AG04449 (cell line): ENCODE data around the gene ETHE1.

Source experiments
- CTCF ChIA-PET: fragments of 350-600 bp; formaldehyde crosslinking; extraction: SDS; loops from one replicate; lab custom pipeline; 2021; ENCODE audit warnings: antibody characterized with exemption; lab: Yijun Ruan, JAX
- POLR2A ChIA-PET: fragments of 400-600, 350-600 bp; formaldehyde crosslinking; extraction: SDS; loops from one replicate; lab custom pipeline; 2020; ENCODE audit warnings: antibody characterized with exemption, inconsistent platforms; lab: Yijun Ruan, JAX
- DNase-seq: peaks from one replicate; pipeline ENCODE4 v3.0.0-alpha.2; 2010; ENCODE audit warnings: low read depth, low spot score
- H3K4me3 ChIP-seq: 2 replicates; pipeline ENCODE4 v1.5.1; 2011; ENCODE audit warnings: low read depth, mild to moderate bottlenecking, control low read depth, low read length
- TF ChIP-seq, protein P1 (sequence below): IDR thresholded peaks from one replicate; pipeline ENCODE4 v1.5.1; 2011; ENCODE audit warnings: mild to moderate bottlenecking, moderate library complexity, low read length, control low read depth, inconsistent platforms; ENCODE audit not compliant: insufficient read depth; ENCODE audit errors: missing control alignments

The ETHE1 gene

DNA sequence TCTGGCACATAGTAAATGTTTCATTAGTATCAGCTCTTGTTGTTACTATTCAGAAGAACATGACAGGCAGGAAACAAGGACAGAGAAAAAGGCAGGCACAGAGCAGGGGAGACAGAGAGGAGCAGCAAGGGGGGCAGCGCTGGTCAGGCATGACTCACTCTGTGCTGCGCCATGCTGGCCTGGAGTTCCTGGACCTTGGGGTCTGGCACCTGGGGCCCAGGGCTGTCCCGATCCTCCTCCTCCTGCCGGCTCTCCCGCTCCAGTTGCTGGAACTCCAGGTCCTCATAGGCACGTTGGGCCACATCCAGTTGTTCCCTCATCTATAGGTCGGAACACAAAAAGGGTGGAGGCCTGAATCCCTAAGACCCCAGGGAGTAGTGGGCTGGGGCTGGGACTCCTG lies 30.0 kb downstream of the ETHE1 start:
- no peak overlapping the region for H3K4me3 ChIP-seq
- CTCF ChIA-PET, result interaction anchor here (0.8 to 2.9 kb wide), 4 partner anchors 21 to 50 kb away, joined by 3 to 15 read pairs (median 9); no protein-coding TSS in a partner anchor
- TF ChIP-seq, protein P1, sequence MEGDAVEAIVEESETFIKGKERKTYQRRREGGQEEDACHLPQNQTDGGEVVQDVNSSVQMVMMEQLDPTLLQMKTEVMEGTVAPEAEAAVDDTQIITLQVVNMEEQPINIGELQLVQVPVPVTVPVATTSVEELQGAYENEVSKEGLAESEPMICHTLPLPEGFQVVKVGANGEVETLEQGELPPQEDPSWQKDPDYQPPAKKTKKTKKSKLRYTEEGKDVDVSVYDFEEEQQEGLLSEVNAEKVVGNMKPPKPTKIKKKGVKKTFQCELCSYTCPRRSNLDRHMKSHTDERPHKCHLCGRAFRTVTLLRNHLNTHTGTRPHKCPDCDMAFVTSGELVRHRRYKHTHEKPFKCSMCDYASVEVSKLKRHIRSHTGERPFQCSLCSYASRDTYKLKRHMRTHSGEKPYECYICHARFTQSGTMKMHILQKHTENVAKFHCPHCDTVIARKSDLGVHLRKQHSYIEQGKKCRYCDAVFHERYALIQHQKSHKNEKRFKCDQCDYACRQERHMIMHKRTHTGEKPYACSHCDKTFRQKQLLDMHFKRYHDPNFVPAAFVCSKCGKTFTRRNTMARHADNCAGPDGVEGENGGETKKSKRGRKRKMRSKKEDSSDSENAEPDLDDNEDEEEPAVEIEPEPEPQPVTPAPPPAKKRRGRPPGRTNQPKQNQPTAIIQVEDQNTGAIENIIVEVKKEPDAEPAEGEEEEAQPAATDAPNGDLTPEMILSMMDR, result no peak
- DNase-seq, result no peak
- POLR2A ChIA-PET, result no interaction called here

DNA sequence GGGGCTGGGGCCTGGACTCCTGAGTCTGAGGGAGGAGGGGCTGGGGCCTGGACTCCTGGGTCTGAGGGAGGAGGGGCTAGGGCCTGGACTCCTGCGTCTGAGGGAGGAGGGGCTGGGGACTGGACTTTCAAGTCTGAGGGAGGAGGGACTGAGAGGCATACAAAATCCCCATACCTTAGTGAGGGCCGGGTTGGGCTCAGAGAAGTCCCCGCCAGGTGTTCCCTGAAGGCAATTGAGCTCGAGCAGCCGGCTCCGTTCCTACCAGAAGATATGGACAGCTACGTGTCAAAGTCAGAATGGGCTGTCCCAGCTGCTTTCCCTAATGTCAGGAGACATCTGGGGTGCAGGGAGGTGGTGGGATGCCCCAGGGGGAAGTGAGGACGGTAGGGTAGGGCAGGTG lies 31.9 kb downstream of the ETHE1 start:
- no peak for DNase-seq
- no peak overlapping the region for H3K4me3 ChIP-seq
- TF ChIP-seq, protein P1, result no peak
- POLR2A ChIA-PET, result no interaction called here
- CTCF ChIA-PET, result interaction anchor here (0.8 to 2.9 kb wide), 3 partner anchors 12 to 48 kb away, joined by 3 to 15 read pairs (median 13); no protein-coding TSS in a partner anchor

DNA sequence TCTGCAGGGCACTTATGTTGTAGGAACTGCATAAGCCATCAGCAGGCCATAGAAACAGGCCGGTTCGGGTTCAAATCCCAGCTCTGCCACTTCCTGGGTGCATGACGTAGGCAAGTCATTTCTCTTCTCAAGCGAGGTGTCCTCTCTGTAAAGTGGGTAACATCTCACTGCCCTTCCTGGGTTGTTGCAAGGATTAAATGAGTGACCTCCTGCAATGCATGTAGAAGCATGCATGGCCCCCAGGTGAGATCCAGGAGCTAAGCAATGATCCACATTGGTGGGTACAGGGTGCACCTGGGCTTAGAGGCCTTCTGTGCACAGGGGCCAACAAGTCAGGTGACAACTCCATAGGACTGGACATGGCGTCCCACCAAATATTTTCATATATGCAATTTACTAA lies 36.2 kb downstream of the ETHE1 start:
- POLR2A ChIA-PET, result no interaction called here
- TF ChIP-seq, protein P1, result no peak
- DNase-seq, result no peak
- CTCF ChIA-PET, result interaction anchor here (1.0 to 1.7 kb wide), 4 partner anchors 11 to 44 kb away, joined by 3 to 6 read pairs (median 4); partner anchors contain the start of gene PHLDB3
- no peak overlapping the region for H3K4me3 ChIP-seq

DNA sequence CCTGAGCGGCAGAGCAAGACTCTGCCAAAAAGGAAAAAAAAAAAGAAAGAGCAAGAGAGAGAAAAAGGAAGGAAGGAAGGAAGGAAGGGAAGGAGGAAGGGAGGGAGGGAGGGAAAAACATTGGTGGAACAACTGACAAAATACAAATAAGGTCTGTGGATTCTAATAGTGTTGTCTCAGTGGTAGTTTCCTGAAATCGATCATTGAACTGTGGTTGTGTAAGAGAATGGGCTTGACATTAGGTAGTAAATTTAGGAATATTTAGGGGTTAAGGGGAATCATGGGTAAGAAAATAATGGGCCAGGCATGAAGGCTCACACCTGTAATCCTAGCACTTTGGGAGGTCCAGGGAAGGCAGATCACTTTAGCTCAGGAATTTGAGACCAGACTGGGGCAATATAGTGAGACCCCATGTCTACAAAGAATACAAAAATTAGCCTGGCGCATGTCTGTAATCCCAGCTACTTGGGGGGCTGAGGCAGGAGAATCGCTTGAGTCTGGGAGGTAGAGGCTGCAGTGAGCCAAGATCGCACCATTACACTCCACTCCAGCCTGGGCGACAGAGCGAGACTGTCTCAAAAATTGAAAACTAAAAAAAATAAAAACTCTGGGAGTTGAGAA lies 36.9 kb downstream of the ETHE1 start:
- no peak overlapping the region for H3K4me3 ChIP-seq
- ChIA-PET CTCF (interaction anchor here (1.0 to 1.7 kb wide), 4 partner anchors 12 to 43 kb away, joined by 3 to 6 read pairs (median 4); partner anchors contain the start of gene PHLDB3), POLR2A (no interaction called here)
- DNase-seq, result no peak
- TF ChIP-seq, protein P1, result no peak

DNA sequence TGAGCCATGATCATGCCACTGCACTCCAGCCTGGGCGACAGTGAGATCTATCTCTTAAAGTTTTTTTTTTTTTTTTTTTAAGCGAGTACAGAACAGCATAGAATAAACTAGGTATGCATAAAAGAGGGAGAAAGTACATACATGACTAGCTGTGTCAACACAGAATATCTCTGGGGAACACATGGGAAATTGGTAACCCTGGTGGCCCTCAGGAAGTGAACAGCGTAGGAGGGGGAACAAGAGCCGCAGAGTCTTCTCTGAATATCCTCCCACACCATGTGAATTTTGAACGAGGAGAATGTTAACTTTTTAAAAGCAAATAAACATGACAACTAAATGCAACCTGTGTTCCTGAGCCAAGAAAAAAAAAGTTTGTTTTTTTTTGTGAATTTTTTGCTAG lies 37.7 kb downstream of the ETHE1 start:
- ChIA-PET CTCF (interaction anchor here (1.1 to 1.7 kb wide), 2 partner anchors 30 to 57 kb away, joined by 3 to 4 read pairs; no protein-coding TSS in a partner anchor), POLR2A (no interaction called here)
- TF ChIP-seq, protein P1, result no peak
- DNase-seq, result no peak
- no peak overlapping the region for H3K4me3 ChIP-seq

DNA sequence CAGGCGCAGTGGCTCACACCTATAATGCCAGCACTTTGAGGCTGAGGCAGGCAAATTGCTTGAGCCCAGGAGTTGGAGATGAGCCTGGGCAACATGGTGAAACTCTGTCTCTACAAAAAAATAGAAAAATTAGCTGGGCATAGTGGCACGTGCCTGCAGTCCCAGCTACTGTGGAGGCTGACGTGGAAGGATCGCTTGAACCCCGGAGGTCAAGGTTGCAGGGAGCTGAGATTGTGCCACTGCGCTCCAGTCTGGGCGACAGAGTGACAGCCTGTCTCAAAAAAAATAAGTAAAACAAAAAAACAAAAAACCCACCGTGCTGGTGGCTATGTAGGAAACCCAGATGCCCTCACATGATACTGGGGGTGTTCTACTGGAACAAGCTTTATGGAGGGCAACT lies 38.8 kb downstream of the ETHE1 start:
- ChIA-PET CTCF (interaction anchor here (1.1 kb wide), 1 partner anchor 55 kb away, joined by 3 read pairs; no protein-coding TSS in a partner anchor), POLR2A (no interaction called here)
- no peak overlapping the region for H3K4me3 ChIP-seq
- DNase-seq, result no peak
- TF ChIP-seq, protein P1, result no peak
